ENCODE measurements around the gene SOD1. TPM values are rescaled to one million over a fixed set of nuclear protein-coding genes. Genes with fewer than 3 reads are reported as not detected.

SOD1 gene
- total and polyA plus RNA-seq, 2 of the 13 experiments (the other 11 are each of a cell fraction or from before 2014, with no cell fraction given): 317 to 537 TPM

DNA sequence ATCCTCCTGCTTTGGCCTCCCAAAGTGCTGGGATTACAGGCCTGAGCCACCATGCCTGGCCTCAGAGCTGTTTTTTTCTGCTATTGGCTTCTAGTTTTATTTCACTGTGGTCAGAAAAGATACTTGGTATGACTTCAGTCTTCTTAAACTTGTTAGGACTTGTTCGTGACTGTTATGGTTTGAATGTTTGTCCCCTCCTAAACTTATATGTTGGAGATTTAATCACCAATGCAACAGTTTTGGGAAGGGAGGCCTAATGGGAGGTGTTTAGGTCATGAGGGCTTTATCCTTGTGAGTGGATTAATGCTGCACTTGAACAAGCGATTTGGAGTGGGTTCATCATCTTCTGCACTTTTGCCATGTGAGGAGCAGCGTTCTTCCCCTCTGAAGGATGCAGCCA is 24.5 kb upstream of the SOD1 start:
- TF ChIP-seq ZFP36L1 (CRISPR knock-in tag; IDR thresholded peaks at IDR 0.05): no peak
- no peak for TF ChIP-seq NFE2L1 (CRISPR knock-in tag; IDR thresholded peaks at IDR 0.05; ENCODE audit: borderline replicate concordance)
- TF ChIP-seq, protein P1, sequence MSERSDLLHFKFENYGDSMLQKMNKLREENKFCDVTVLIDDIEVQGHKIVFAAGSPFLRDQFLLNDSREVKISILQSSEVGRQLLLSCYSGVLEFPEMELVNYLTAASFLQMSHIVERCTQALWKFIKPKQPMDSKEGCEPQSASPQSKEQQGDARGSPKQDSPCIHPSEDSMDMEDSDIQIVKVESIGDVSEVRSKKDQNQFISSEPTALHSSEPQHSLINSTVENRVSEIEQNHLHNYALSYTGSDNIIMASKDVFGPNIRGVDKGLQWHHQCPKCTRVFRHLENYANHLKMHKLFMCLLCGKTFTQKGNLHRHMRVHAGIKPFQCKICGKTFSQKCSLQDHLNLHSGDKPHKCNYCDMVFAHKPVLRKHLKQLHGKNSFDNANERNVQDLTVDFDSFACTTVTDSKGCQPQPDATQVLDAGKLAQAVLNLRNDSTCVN (CRISPR knock-in tag; IDR thresholded peaks at IDR 0.05; ENCODE audit: borderline replicate concordance): no peak
- TF ChIP-seq, protein P2, sequence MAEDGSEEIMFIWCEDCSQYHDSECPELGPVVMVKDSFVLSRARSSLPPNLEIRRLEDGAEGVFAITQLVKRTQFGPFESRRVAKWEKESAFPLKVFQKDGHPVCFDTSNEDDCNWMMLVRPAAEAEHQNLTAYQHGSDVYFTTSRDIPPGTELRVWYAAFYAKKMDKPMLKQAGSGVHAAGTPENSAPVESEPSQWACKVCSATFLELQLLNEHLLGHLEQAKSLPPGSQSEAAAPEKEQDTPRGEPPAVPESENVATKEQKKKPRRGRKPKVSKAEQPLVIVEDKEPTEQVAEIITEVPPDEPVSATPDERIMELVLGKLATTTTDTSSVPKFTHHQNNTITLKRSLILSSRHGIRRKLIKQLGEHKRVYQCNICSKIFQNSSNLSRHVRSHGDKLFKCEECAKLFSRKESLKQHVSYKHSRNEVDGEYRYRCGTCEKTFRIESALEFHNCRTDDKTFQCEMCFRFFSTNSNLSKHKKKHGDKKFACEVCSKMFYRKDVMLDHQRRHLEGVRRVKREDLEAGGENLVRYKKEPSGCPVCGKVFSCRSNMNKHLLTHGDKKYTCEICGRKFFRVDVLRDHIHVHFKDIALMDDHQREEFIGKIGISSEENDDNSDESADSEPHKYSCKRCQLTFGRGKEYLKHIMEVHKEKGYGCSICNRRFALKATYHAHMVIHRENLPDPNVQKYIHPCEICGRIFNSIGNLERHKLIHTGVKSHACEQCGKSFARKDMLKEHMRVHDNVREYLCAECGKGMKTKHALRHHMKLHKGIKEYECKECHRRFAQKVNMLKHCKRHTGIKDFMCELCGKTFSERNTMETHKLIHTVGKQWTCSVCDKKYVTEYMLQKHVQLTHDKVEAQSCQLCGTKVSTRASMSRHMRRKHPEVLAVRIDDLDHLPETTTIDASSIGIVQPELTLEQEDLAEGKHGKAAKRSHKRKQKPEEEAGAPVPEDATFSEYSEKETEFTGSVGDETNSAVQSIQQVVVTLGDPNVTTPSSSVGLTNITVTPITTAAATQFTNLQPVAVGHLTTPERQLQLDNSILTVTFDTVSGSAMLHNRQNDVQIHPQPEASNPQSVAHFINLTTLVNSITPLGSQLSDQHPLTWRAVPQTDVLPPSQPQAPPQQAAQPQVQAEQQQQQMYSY (CRISPR knock-in tag; IDR thresholded peaks at IDR 0.05): no peak
- 24% methylated on average over 3 of the region's 3 CpGs for WGBS (ENCODE audit: low lambda C conversion rate)
- DNase-seq (ENCODE audit: low spot score) (no peak), FAIRE-seq (no peak), ATAC-seq (no peak)
- POLR2A ChIA-PET: no interaction called here
- Histone ChIP-seq H3K4me3 (replicated peaks in 1 of 3; ENCODE audit: insufficient read depth in 1 of 3, low read depth in 2 of 3, low read length in 3 of 3) (no peak overlapping the region), H3K4me1 (ENCODE audit: insufficient read depth, low read length) (no peaks in the 10 kb centered on the region), H3K9me3 (ENCODE audit: low read length) (no peaks in the 10 kb centered on the region), H3K4me2 (ENCODE audit: low read depth, low read length) (no peak overlapping the region), H3K79me2 (ENCODE audit: insufficient read depth, low read length) (no peaks in the 10 kb centered on the region), H3K36me3 (replicated peaks in 1 of 2; ENCODE audit: control insufficient read depth in 1 of 2, insufficient read depth in 2 of 2, low read length in 2 of 2) (no peaks in the 10 kb centered on the region), H2AFZ (ENCODE audit: low read length) (no peak overlapping the region), H3K27me3 (ENCODE audit: control insufficient read depth in 1 of 2, insufficient read depth in 2 of 2, low read length in 2 of 2) (no peaks in the 10 kb centered on the region), H3K27ac (ENCODE audit: extremely low read length, insufficient read depth, low read length) (no peak overlapping the region), H3K9ac (ENCODE audit: insufficient read depth, low read depth, low read length) (no peak overlapping the region), H4K20me1 (ENCODE audit: insufficient read depth, low read length) (no peaks in the 10 kb centered on the region)
- intact Hi-C loops (cut with micrococcal nuclease; ENCODE audit: unreplicated experiment): no loop called here
- no TSS peak for BruUV-seq (replicated peaks)
- CTCF ChIA-PET (ENCODE audit: low intra/inter-chr PET ratio, low total read pairs): no interaction called here
- in situ Hi-C loops (cut with HindIII; ENCODE audit: extremely low pct_ligation_motif_present, low pct_unique_long_range_greater_than_20kb): no loop called here
